NCI-H2171 (cell line): ENCODE measurements around the gene MYRF.

Experiments
- DNase-seq: peaks from one replicate; lab custom pipeline; 2025; lab: John Stamatoyannopoulos, UW

Gene MYRF

GRCh38 chr11:61739413-61739812, 13.0 kb upstream of the MYRF start:
- no peak for DNase-seq

- no peak for DNase-seq
Measured at GRCh38 chr11:61739966-61740365, 12.5 kb upstream of the MYRF start.

DNA sequence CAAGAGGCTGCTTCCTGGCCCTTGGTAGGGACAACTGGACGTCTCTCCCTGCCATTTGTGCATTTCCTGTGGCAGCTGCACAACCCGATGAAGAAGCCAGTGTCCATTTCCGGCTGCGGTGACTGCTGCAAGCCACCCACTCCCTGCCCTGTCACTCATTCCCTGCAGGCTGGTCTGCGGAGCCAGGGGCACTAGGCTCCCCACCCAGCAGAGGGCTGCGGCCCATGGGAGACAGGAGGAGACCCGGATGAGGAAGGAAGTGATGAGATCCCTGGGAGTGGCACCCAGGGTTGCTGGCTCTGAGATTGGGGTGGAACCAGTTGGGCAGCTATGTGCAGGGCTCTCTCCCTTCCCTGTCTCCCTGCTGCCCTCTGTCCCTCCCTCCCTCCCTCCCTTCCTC, 10.0 kb upstream of the MYRF start:
- no peak for DNase-seq

DNA sequence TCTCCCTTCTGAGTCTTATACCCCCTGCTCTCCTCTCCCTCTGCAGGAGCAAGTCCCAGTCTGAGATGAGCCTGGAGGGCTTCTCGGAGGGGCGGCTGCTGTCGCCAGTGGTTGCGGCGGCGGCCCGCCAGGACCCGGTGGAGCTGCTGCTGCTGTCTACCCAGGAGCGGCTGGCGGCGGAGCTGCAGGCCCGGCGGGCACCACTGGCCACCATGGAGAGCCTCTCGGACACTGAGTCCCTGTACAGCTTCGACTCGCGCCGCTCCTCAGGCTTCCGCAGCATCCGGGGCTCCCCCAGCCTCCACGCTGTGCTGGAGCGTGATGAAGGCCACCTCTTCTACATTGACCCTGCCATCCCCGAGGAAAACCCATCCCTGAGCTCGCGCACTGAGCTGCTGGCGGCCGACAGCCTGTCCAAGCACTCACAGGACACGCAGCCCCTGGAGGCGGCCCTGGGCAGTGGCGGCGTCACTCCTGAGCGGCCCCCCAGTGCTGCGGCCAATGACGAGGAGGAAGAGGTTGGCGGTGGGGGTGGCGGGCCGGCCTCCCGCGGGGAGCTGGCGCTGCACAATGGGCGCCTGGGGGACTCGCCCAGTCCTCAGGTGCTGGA, 8.8 kb upstream of the MYRF start:
- DNase-seq: no peak

GRCh38 chr11:61744181-61744580, 8.3 kb upstream of the MYRF start:
- no peak for DNase-seq

- no peak for DNase-seq
Measured at GRCh38 chr11:61744609-61745156, 7.8 kb upstream of the MYRF start.

- DNase-seq: no peak
Measured at GRCh38 chr11:61745781-61746441, 6.5 kb upstream of the MYRF start.

DNA sequence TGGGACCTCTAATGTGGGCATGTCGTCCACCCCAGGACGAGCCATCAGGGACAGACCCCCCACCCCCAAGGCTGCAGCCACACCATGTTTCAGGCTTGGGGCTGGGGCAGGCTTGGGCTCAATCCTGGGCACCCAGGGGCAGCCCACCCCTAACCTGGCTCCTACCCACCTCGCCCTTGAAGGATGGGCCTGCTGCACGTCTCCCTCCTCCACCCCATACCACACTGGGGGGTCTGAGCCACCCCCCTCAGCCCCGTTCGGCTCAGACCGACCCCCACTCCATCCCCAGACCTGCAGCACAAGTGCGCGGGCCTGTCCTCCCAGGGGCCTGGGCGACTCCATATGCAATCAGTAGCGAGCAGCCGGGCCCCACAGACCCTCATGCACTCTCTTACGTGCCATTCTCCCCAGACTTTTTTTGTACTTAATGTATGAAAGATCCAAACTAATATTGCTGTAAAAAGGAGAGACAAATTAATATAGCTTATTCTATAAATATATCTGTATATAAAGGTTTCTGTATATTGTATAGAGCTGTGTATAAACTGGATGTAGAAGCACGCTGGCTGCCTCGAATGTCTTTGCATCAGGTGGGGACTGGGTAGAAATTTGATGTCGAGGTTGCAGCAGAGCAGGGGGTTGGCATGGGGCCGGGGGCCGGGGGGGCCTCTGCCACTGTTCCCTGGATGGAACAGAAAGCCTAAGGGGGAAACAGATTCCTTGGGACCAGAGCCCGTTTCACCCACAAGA, 5.8 kb upstream of the MYRF start:
- no peak for DNase-seq

DNA sequence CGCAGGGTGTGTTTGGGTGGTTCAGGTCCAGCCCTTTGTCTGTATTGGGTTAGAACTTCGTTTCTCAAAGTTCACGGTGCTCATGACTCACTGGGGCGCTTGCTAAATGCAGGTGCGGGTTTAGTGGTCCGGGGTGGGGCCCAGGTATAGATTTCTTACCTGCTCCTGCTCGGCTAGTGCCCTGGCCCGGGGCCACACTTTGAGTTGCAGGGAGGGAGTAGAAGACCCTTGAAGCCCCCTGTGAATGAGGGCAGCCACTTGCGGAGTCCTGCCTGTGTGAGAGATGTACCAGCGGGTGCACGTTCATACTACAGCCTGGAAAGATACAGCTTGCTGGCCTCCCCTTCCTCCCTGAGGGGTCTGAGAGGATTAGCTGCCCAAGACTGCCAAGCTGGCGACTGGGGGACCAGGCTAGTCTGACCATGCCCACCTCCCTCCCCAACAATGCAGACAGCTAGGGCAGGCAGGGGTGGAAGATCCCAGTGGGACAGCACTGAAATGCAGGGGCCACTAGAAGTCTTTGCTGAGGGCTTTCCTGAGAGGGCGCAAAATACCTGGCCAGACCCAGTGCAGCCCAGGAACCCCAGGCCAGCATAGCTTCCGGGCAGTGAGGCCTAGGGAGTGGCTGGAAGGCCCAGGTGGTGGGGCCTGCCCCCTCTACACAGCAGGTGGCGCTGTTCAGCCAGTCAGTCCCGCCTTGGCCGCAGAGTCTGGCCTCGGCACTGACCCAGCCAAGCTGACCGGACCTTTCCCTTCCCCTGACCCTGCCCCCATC, 5.1 kb upstream of the MYRF start:
- no peak for DNase-seq

GRCh38 chr11:61747967-61748285, 4.5 kb upstream of the MYRF start:
- DNase-seq: no peak

DNA sequence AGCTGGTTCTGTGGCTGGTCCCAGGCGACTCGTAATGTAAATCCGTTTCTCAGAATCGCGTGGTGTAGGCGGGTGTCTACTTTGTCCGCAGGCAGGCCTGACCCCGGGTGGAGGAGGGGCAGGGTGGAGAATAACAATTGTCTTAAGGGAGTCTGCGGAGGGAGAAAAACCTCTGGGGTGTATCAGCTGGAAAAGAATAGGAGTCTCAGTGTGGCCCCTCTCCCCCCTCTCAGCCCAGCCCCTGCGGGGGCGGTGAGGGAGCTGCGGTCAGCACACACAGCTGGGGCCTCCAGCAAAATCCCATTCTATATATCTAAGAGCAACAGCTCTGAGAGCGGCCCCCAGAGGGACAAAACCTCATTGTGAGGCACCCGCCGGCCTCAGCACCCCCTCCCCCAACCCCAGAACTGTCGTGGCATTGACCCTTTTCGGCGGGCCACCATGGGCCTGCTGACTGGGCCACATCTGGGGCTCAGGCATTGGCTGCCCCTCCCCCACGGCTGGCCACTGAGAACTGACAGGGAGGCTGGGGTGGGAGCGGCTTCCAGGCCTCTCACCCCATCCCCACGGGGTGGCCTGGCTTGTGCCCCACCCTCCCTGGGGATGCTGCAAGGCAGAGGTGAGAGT, 2.7 kb upstream of the MYRF start:
- no peak for DNase-seq

GRCh38 chr11:61750631-61751273, 1.7 kb upstream of the MYRF start:
- DNase-seq: no peak

DNA sequence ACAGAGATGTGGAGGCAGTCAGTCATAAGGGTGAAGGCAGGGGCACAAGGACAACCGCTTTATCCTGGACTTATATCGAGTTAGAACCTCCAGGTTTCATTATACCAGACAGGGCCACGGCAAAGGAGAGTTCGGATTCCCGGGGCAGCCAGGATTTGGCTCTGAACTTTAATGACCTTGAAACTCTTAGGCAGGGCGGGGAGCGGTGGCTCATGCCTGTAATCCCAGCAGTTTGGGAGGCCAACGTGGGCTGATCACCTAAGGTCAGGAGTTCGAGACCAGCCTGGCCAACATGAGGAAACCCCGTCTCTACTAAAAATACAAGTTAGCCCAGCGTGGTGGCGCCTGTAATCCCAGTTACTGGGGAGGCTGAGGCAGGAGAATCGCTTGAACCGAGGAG, 1.1 kb upstream of the MYRF start:
- no peak for DNase-seq

DNA sequence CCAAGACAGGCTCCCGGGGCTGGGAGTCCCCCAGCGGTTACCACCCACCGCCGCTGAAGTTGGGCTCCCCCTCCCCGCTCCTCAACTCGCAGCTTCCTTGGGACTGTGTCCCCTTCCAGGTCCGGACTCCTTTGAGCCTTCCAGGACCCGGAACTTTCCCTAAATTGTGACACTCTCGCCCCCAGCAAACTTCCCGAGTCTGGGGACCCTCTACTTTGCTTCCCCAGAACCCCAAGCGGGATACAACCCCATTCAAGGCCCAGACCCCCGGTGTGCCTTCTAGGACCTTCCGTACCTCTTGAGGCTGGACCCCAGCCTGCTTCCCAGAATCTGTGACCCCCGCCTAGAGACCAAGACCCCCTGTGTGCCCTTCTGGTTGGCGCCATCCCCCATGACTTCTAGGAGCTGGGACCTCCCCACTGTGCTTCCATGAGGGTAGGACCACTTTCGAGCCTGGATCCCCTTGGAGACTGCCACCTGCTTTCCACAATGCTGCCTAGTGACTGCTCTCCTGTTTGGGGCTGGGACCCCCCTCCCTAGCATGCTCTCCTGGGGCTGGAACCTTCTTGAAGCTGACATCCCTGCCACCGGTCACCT, 587 bp downstream of the MYRF start:
- DNase-seq: no peak

GRCh38 chr11:61753672-61754071, 1.2 kb downstream of the MYRF start:
- DNase-seq: no peak

DNA sequence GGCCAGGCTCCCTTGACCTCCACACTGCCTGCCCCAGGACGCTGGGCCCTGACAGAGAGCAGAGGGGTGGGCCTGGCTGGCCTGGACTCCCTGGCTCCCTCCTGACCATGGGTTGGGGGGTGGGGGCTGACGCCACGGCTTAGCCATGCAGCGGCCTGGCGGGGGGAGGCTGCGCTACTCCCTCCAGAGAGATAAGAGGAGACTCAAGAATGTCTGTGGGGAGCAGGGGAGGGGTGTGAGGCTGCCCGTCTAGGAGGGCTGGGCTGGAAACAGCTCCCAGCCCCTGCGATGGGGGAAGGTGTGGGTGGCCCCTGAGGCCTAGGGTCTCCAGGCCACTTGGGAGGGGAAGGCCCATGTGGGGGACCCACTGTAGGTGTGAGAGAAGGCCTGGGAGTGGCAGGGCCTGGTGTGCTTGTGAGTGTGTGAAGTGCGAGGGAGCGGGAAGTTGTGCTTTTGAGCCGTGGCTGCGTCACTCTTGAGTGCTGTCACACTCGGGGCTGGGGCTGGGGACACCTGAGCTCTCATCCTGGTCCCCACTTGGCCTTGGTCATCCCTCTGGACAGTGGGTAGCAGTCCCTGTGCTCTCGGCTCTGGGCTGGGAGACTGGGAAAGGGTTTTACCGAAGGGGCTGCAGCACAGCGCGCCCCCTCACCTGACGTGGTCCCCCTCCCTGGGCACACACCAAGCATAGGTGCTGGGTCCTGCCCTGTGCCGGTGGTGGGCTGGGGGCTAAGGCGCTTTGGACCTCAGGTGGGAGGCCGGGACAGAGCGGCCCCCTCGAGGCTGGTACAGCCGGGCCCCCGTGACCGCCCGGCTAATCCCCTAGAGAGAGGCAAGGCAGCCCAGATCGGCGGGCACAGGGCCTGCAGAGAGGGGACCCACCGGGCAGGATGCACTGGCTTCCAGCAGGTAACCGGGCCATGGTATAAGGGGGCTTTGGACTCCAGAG, 2.4 kb downstream of the MYRF start:
- DNase-seq: no peak

DNA sequence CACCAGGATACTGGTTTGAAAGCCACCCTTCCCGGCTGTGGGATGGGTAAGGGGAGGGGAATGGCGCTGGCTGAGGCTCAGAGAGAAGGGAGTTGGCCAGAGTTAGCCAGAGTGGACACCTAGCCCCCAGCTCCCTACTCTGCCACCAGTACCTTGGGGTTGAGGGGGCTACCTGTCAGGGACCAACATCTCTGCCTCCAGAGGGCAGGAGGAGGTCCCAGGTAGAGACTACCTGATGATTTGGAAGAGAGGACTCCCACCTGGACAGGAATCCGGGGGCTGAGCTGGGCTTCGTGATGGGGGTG, 3.7 kb downstream of the MYRF start:
- no peak for DNase-seq

DNA sequence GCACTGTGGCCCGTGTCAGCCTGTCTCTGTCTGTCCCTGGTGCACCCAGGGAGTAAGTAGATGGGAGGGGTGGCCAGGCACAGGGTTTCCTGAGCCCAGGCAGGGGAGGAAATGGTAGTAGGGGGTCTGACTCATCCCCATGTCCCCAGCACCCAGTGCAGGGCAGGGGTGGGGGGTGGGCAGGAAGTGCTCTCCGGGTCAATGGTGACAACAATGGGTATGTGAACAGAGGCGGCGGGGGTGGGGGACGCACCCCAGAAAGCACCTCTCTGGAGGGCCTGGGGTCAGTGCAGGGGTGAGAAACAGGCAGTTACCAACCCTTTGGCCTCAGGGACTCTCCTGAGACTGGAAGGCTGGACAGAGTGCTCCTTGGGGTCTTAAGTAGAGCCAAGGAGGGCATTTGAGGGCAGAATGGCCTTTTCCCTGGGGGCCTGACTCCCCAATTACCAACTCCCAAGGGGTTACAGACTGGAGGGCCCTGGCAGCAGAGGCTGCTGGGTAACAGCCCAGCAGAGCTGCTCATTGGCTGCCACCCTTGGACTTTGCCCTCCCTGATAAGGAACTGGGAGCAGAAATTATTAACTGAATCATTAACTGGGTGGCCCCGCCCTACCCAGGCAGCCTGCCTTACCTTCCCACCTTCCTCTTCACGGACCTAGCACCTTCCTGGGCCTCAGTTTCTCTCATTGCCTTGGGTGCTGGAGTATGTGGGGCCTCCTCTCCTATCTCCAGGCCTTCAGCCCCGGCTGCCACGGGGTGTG, 4.2 kb downstream of the MYRF start:
- no peak for DNase-seq

DNA sequence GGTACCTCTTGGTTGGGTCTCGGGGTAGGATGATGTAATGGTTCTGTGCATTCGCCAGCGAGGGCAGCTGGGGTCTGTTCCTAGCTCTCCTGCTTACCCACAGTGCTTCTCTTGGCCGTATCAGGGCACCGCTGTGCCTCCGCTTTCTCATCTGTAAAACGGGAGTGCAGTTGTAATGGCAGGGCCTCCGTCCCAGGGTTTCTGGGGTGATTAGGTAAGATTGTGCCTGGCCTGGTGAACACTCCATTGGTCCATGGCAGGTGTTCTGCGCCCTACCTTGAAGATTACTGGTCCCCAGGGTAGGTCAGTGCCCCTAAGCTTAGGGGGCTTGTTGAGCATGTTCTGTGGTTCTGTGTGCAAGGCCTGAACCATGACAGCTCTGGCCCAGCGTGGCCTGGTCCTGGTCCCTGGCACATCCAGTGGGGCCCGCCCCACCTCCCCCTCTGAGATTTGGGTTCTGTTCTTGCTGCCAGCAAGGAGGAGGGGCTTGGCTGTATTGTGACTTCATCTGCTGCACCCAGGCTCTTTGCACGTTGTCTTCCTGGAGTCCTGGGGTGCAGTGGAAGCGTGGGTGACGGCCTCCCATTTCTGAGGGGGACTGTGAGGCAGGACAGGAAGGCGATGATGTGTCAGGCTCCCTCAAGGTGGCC, 4.9 kb downstream of the MYRF start:
- DNase-seq: no peak
